Stomach (tissue), 9 donors: ENCODE measurements around the gene XG. TPM values are rescaled to one million over a fixed set of nuclear protein-coding genes. Genes with fewer than 3 reads are reported as not detected.
"Not testable (repeated sequence)": the region's sequence is repeated elsewhere in the genome, so short reads cannot be mapped to it uniquely, and the experiment has no call there.

Experiments
- DNase-seq, 2 donors: peaks; one replicate each; pipeline versions ENCODE4 v3.0.0 to v3.0.0-alpha.2; 2013 to 2019
- H3K27ac ChIP-seq, 5 donors: fragments of 200-600 bp in 4 of 5; sonication (generic) in 4 of 5; one replicate each; pipeline ENCODE4 v1.5.1; 2013 to 2019; ENCODE audit warnings: mild to moderate bottlenecking in 1 of 5, moderate library complexity in 1 of 5
- H3K27me3 ChIP-seq, 3 donors: fragments of 200-600 bp; sonication (generic); one replicate each; pipeline ENCODE4 v1.5.1; 2017 to 2019; ENCODE audit warnings: mixed run types in 1 of 3
- H3K36me3 ChIP-seq, 4 donors: fragments of 200-600 bp; sonication (generic); 1 replicate in 3 of 4; 2 replicates in 1 of 4; pipeline ENCODE4 v1.5.1; 2016 to 2019
- H3K4me1 ChIP-seq, 4 donors: fragments of 200-600 bp; sonication (generic); one replicate each; pipeline ENCODE4 v1.5.1; 2016 to 2019
- H3K4me3 ChIP-seq, 4 donors: fragments of 200-600 bp; sonication (generic) in 3 of 4; one replicate each; pipeline ENCODE4 v1.5.1; 2016 to 2019; ENCODE audit warnings: mild to moderate bottlenecking in 1 of 4
- H3K9me3 ChIP-seq, 4 donors: fragments of 200-600 bp; sonication (generic); one replicate each; pipeline ENCODE4 v1.5.1; 2016 to 2019
- CTCF ChIP-seq, 7 experiments: fragments of 450-650 bp in 4 of 7; fragments of 200-600 bp in 3 of 7; sonication (generic) in 3 of 7; IDR thresholded peaks; one replicate each; pipeline ENCODE4 v1.5.1; 2016 to 2019; ENCODE audit warnings: antibody characterized with exemption in 7 of 7, control low read depth in 2 of 7, mild to moderate bottlenecking in 1 of 7
- EP300 ChIP-seq: sonication (generic); formaldehyde crosslinking; IDR thresholded peaks from one replicate; pipeline ENCODE4 v1.6.1; 2017; ENCODE audit warnings: antibody characterized with exemption
- POLR2A ChIP-seq, 4 donors: fragments of 450-650 bp; IDR thresholded peaks; one replicate each; pipeline ENCODE4 v1.6.1; 2016; ENCODE audit warnings: antibody characterized with exemption in 4 of 4, control low read depth in 2 of 4, mild to moderate bottlenecking in 1 of 4, moderate library complexity in 1 of 4
- POLR2AphosphoS5 ChIP-seq, 3 donors: sonication (generic); formaldehyde crosslinking; IDR thresholded peaks; one replicate each; pipeline ENCODE4 v1.6.1; 2016; ENCODE audit warnings: antibody characterized with exemption in 3 of 3
- WGBS, 5 donors: extraction: QIAGEN DNeasy Blood & Tissue Kit in 3 of 5; methylation state at CpG; one replicate each; pipeline versions ENCODE4 v1.1.5 to v1.1.7; 2013 to 2018; 5-methylcytosine and 5-hydroxymethylcytosine counted together
- intact Hi-C: fragments of 100-400 bp; cut with DNase I; formaldehyde crosslinking; loops from one replicate; pipeline ENCODE4 v1.15.1; 2023; ENCODE audit warnings: low total_unique reads
- polyA plus RNA-seq, 3 donors: library from polyadenylated mRNA; stranded (reverse); fragments of 200-250 nt; gene quantifications; one replicate each; pipeline ENCODE4 v1.2.3, GENCODE V29; 2013
- total RNA-seq, 5 donors: library from RNA; depleted of rRNA; stranded (reverse); fragments of >200 nt; gene quantifications; one replicate each; pipeline versions ENCODE4 v1.1.0 to v1.2.3, GENCODE V29; 2014 to 2016
- donor health status: healthy with polysubstance abuse.
- donor health status: Bipolar disorder and iron deficiency.
- donor health status: healthy.

Gene XG
- total and polyA plus RNA-seq, 8 donors = 0.70 TPM; not detected in 7

- peak overlapping the region in 1 of 5 donors; percentile 12 for H3K27ac ChIP-seq
- H3K4me3 ChIP-seq, intact Hi-C loops, H3K27me3 ChIP-seq, H3K9me3 ChIP-seq, H3K36me3 ChIP-seq, H3K4me1 ChIP-seq: not testable (repeated sequence)
- 23 to 60% (median 44%) methylated on average over 3 to 4 of the region's 4 CpGs for WGBS, 5 donors
- peak in 1 of 2 donors; percentile 23 for DNase-seq
- peak in 1 of 3 donors; percentile 34 for TF ChIP-seq POLR2AphosphoS5 (IDR thresholded peaks at IDR 0.05)
Measured at GRCh38 chrX:2762671-2763070, 10.8 kb downstream of the XG start.

GRCh38 chrX:2764766-2765548 is 13.1 kb downstream of the XG start:
- DNase-seq, H3K4me3 ChIP-seq, H3K27ac ChIP-seq, H3K36me3 ChIP-seq, intact Hi-C loops, H3K9me3 ChIP-seq, H3K27me3 ChIP-seq: not testable (repeated sequence)
- H3K4me1 ChIP-seq = peaks cover 0 to 19% (median 7%) of the 10 kb centered on the region in 4 donors
- WGBS, 5 donors = 74 to 82% (median 77%) methylated on average over 17 to 19 of the region's 19 CpGs

GRCh38 chrX:2765549-2765830 is 13.7 kb downstream of the XG start:
- DNase-seq = no peak
- Histone ChIP-seq H3K9me3 (no peaks in the 10 kb centered on the region), H3K27ac (no peak overlapping the region), H3K4me1 (peaks cover 0 to 19% (median 7%) of the 10 kb centered on the region in 4 donors), H3K36me3 (no peaks in the 10 kb centered on the region), H3K4me3 (no peak overlapping the region), H3K27me3 (no peaks in the 10 kb centered on the region)
- WGBS, 5 donors = 48 to 60% (median 59%) methylated on average over 5 of the region's 5 CpGs
- intact Hi-C loops = no loop called here
- TF ChIP-seq POLR2A (IDR thresholded peaks at IDR 0.05) (no peak), EP300 (no peak), POLR2AphosphoS5 (IDR thresholded peaks at IDR 0.05) (no peak), CTCF (IDR thresholded peaks at IDR 0.05) (no peak)

- peak overlapping the region in 3 of 5 donors; percentile 32 to 68 (median 55) for H3K27ac ChIP-seq
- H3K4me3 ChIP-seq = no peak overlapping the region
- TF ChIP-seq POLR2AphosphoS5 (IDR thresholded peaks at IDR 0.05) (no peak), POLR2A (IDR thresholded peaks at IDR 0.05) (no peak), EP300 (no peak), CTCF (IDR thresholded peaks at IDR 0.05) (no peak)
- intact Hi-C loops = no loop called here
- no peaks in the 10 kb centered on the region for H3K27me3 ChIP-seq
- DNase-seq = no peak
- H3K4me1 ChIP-seq = peaks cover 0 to 19% (median 7%) of the 10 kb centered on the region in 4 donors
- WGBS, 5 donors = 84 to 94% (median 92%) methylated on average over 11 of the region's 11 CpGs
- H3K36me3 ChIP-seq = no peaks in the 10 kb centered on the region
- H3K9me3 ChIP-seq = no peaks in the 10 kb centered on the region
Measured at GRCh38 chrX:2766906-2767305, 15.1 kb downstream of the XG start.

- TF ChIP-seq POLR2AphosphoS5 (IDR thresholded peaks at IDR 0.05) (peak in 2 of 3 donors; percentile 13 to 65), CTCF (IDR thresholded peaks at IDR 0.05) (no peak), POLR2A (IDR thresholded peaks at IDR 0.05) (no peak)
- Histone ChIP-seq H3K4me1 (peaks cover 0 to 19% (median 7%) of the 10 kb centered on the region in 4 donors), H3K27ac (peak overlapping the region in 3 of 5 donors; percentile 32 to 68 (median 55)), H3K36me3 (no peaks in the 10 kb centered on the region), H3K27me3 (no peaks in the 10 kb centered on the region), H3K9me3 (no peaks in the 10 kb centered on the region), H3K4me3 (no peak overlapping the region)
- intact Hi-C loops = no loop called here
- 38 to 50% (median 45%) methylated on average over 16 to 25 of the region's 25 CpGs for WGBS, 5 donors
- no peak for DNase-seq
Measured at GRCh38 chrX:2767631-2768455, 16.0 kb downstream of the XG start.
